GM12878 (cell line): ENCODE results near the gene RTF1. TPM values are rescaled to one million over a fixed set of nuclear protein-coding genes. Genes with fewer than 3 reads are reported as not detected.

Source experiments
- ATAC-seq: fragments of 200-7000 bp; cut with Tn5 transposase; 3 replicates; pipeline ENCODE4 v1.9.1; 2020; ENCODE audit warnings: mild to moderate bottlenecking, moderate library complexity
- BruUV-seq: library from RNA; stranded (reverse); fragments of 400-500 nt; replicated peaks from 2 replicates; lab custom pipeline; 2021; lab: Mats Ljungman, UMichigan
- CTCF ChIA-PET: fragments of 300-600 bp; sonication (Branson Sonifier 250); formaldehyde crosslinking; extraction: SDS; loops from one replicate; lab custom pipeline; 2021; ENCODE audit warnings: inconsistent platforms; lab: Yijun Ruan, JAX
- POLR2A ChIA-PET: fragments of 350-600 bp; formaldehyde crosslinking; extraction: SDS; loops from one replicate; lab custom pipeline; 2021; ENCODE audit warnings: inconsistent platforms; lab: Charles Lee
- RAD21 ChIA-PET: fragments of 300-600 bp; sonication (Branson Sonifier 250); formaldehyde crosslinking; loops from one replicate; lab custom pipeline; 2023; ENCODE audit warnings: antibody characterized with exemption; ENCODE audit not compliant: unreplicated experiment; lab: Charles Lee
- SMC1A ChIA-PET: fragments of 300-600 bp; sonication (Branson Sonifier 250); formaldehyde crosslinking; loops from one replicate; lab custom pipeline; 2023; ENCODE audit not compliant: unreplicated experiment, uncharacterized antibody; lab: Charles Lee
- DNase-seq: peaks from one replicate; pipeline ENCODE4 v3.0.0-alpha.2; 2011; ENCODE audit warnings: low read depth, low spot score
- FAIRE-seq: peaks from 3 replicates; lab custom pipeline; 2011; peaks lifted over from hg19 to GRCh38; lab: Jason Lieb, UNC
- H2AFZ ChIP-seq: 2 replicates; pipeline ENCODE4 v1.6.0; 2011; ENCODE audit warnings: low read depth, low read length, control low read depth; ENCODE audit not compliant: control insufficient read depth
- H3K27ac ChIP-seq: 2 replicates; pipeline ENCODE4 v1.5.1; 2011; ENCODE audit warnings: control low read depth; ENCODE audit not compliant: control insufficient read depth, insufficient read depth
- H3K27me3 ChIP-seq, 2 experiments: replicated peaks in 1 of 2; 2 replicates each; pipeline versions ENCODE4 v1.6.0 to v1.6.1; 2011; ENCODE audit warnings: low read length in 1 of 2; ENCODE audit not compliant: control insufficient read depth in 2 of 2, insufficient read depth in 2 of 2
- H3K36me3 ChIP-seq, 2 experiments: 2 replicates each; pipeline ENCODE4 v1.5.1; 2011; ENCODE audit warnings: low read length in 1 of 2; ENCODE audit not compliant: control insufficient read depth in 2 of 2, insufficient read depth in 2 of 2
- H3K4me1 ChIP-seq: 2 replicates; pipeline ENCODE4 v1.6.1; 2011; ENCODE audit warnings: mild to moderate bottlenecking, low read length, moderate library complexity, mixed read lengths; ENCODE audit not compliant: control insufficient read depth, insufficient read depth
- H3K4me2 ChIP-seq: 2 replicates; pipeline ENCODE4 v1.6.0; 2011; ENCODE audit warnings: control low read depth; ENCODE audit not compliant: control insufficient read depth, insufficient read depth
- H3K4me3 ChIP-seq: fragments of 200-600 bp; sonication (generic); 2 replicates; pipeline ENCODE4 v1.5.1; 2016
- H3K79me2 ChIP-seq: 2 replicates; pipeline ENCODE4 v1.6.0; 2011; ENCODE audit warnings: low read length; ENCODE audit not compliant: control insufficient read depth, insufficient read depth
- H3K9ac ChIP-seq: 2 replicates; pipeline ENCODE4 v1.8.0; 2011; ENCODE audit warnings: low read length, control low read depth, mixed read lengths; ENCODE audit not compliant: control insufficient read depth, insufficient read depth
- H3K9me3 ChIP-seq: replicated peaks from 3 replicates; pipeline ENCODE4 v1.5.1; 2011; ENCODE audit warnings: mild to moderate bottlenecking, low read length; ENCODE audit not compliant: control insufficient read depth, insufficient read depth
- H4K20me1 ChIP-seq: 2 replicates; pipeline ENCODE4 v1.6.0; 2011; ENCODE audit not compliant: control insufficient read depth, insufficient read depth
- CEBPZ ChIP-seq: fragments of 150-350 bp; IDR thresholded peaks from 2 replicates; pipeline ENCODE4 v1.6.1; 2016; ENCODE audit warnings: low read depth, low read length
- DPF2 ChIP-seq: fragments of 450-650 bp; IDR thresholded peaks from 2 replicates; pipeline ENCODE4 v1.6.1; 2017; ENCODE audit warnings: mild to moderate bottlenecking
- LARP7 ChIP-seq: fragments of 450-650 bp; IDR thresholded peaks from 2 replicates; pipeline ENCODE4 v1.6.1; 2017; ENCODE audit warnings: mild to moderate bottlenecking
- NBN ChIP-seq: fragments of 450-650 bp; IDR thresholded peaks from 2 replicates; pipeline ENCODE4 v1.6.1; 2016
- RAD51 ChIP-seq: fragments of 450-650 bp; IDR thresholded peaks from 2 replicates; pipeline ENCODE4 v1.6.1; 2016; ENCODE audit warnings: moderate library complexity, mild to moderate bottlenecking, inconsistent platforms
- RUNX3 ChIP-seq: IDR thresholded peaks from 2 replicates; pipeline ENCODE4 v1.6.1; 2012; ENCODE audit warnings: low read length, inconsistent platforms
- SIN3A ChIP-seq: IDR thresholded peaks from 2 replicates; pipeline ENCODE4 v1.6.1; 2012; ENCODE audit warnings: low read depth, low read length, improper control_type of control experiment
- SP1 ChIP-seq: IDR thresholded peaks from one replicate; pipeline ENCODE4 v1.6.1; 2011; ENCODE audit warnings: low read depth, low read length
- SRF ChIP-seq, 2 experiments: IDR thresholded peaks; 2 replicates each; pipeline ENCODE4 v1.6.1; 2011; ENCODE audit warnings: low read depth in 2 of 2, low read length in 2 of 2, mild to moderate bottlenecking in 1 of 2, moderate library complexity in 1 of 2
- ZBTB11 ChIP-seq: fragments of 450-650 bp; formaldehyde crosslinking; IDR thresholded peaks from 2 replicates; pipeline ENCODE4 v1.5.0; 2022; ENCODE audit warnings: mild to moderate bottlenecking, missing genetic modification characterization
- ZBTB40 ChIP-seq: fragments of 450-650 bp; IDR thresholded peaks from 2 replicates; pipeline ENCODE4 v1.6.1; 2016; ENCODE audit warnings: mild to moderate bottlenecking, moderate library complexity, borderline replicate concordance
- ZNF24 ChIP-seq: fragments of 450-650 bp; IDR thresholded peaks from 2 replicates; pipeline ENCODE4 v1.6.1; 2017; ENCODE audit warnings: antibody characterized with exemption, mild to moderate bottlenecking
- ZZZ3 ChIP-seq: IDR thresholded peaks from 2 replicates; pipeline ENCODE4 v1.6.1; 2011; ENCODE audit warnings: low read depth; ENCODE audit not compliant: control insufficient read depth, insufficient read length
- WGBS: methylation state at CpG from one replicate; pipeline ENCODE4 v1.1.6; 2016; ENCODE audit warnings: low lambda C conversion rate; ENCODE audit not compliant: insufficient replicate concordance, insufficient coverage; ENCODE audit errors: missing lambda C conversion rate; 5-methylcytosine and 5-hydroxymethylcytosine counted together
- in situ Hi-C: fragments of 300-500 bp; cut with MboI; formaldehyde crosslinking; loops from 9 replicates; pipeline ENCODE4 v1.14.3; 2018; ENCODE audit warnings: mixed read lengths
- intact Hi-C: fragments of 100-400 bp; cut with micrococcal nuclease; formaldehyde crosslinking; loops from one replicate; pipeline ENCODE4 v1.14.2; 2022; ENCODE audit not compliant: unreplicated experiment
- polyA plus RNA-seq, 11 experiments: library from polyadenylated mRNA; depleted of rRNA in 4 of 11; unstranded in 6 of 11; stranded (reverse) in 5 of 11; fragments of >200 nt; fragmentation: Nextera tagmentation in 4 of 11; fragmentation: Illumina TruSeq in 1 of 11; extraction: Ambion mirVana in 4 of 11; extraction: Trizol in 1 of 11; gene quantifications; 1 replicate in 1 of 11; 2 replicates in 10 of 11; pipeline versions ENCODE4 v1.2.1 to v1.2.3, GENCODE V29; 2011 to 2016; ENCODE audit warnings: inconsistent platforms in 2 of 11, missing spikeins in 2 of 11, low read depth in 1 of 11
- total RNA-seq, 4 experiments: library from RNA; depleted of rRNA in 3 of 4; stranded (reverse); fragments of >200 nt in 3 of 4; fragmentation: Illumina TruSeq in 1 of 4; extraction: Trizol in 1 of 4; gene quantifications; 2 replicates each; pipeline versions ENCODE4 v1.2.1 to v1.2.3, GENCODE V29; 2013 to 2021

Gene RTF1
- total and polyA plus RNA-seq, 10 of the 15 experiments (the other 5 are each of a cell fraction or from before 2014, with no cell fraction given), result 7.2 to 67.9 (median 32.3) TPM

- no peak for TF ChIP-seq NBN
- TF ChIP-seq, all 136 proteins: peak for 18
Measured at GRCh38 chr15:41490355-41490754, 73.5 kb downstream of the RTF1 start (continued).

- no peaks in the 10 kb centered on the region for H3K9me3 ChIP-seq
- CTCF ChIA-PET, result interaction anchor here (1.6 to 3.2 kb wide), 2 partner anchors 8 to 26 kb away, joined by 9 to 19 read pairs; no protein-coding TSS in a partner anchor
- H3K36me3 ChIP-seq, result no peaks in the 10 kb centered on the region
Measured at GRCh38 chr15:41491889-41492288, 75.0 kb downstream of the RTF1 start.

More at GRCh38 chr15:41491889-41492288, 75.0 kb downstream of the RTF1 start:
- Histone ChIP-seq H4K20me1 (no peaks in the 10 kb centered on the region), H3K4me3 (no peak overlapping the region), H3K4me2 (no peak overlapping the region), H3K4me1 (peaks cover 29% of the 10 kb centered on the region), H3K79me2 (no peaks in the 10 kb centered on the region), H3K27me3 (peaks cover 7 to 8% of the 10 kb centered on the region in 2 experiments; a peak in 3 of 4 replicates), H2AFZ (no peak overlapping the region), H3K27ac (no peak overlapping the region), H3K9ac (no peak overlapping the region)
- BruUV-seq, result no TSS peak
- DNase-seq, result no peak
- ATAC-seq, result no peak
- SMC1A ChIA-PET, result no interaction called here
- WGBS, result 87% methylated on average over 4 of the region's 4 CpGs
- TF ChIP-seq SP1, result no peak
- no peak for TF ChIP-seq RAD51
- TF ChIP-seq RUNX3, result no peak
- TF ChIP-seq SRF (IDR thresholded peaks at IDR 0.05; ENCODE audit: low read depth in 2 of 2, low read length in 2 of 2), result no peak
- TF ChIP-seq ZNF24, result no peak
- TF ChIP-seq CEBPZ, result no peak
- no peak for TF ChIP-seq DPF2
- TF ChIP-seq ZBTB11 (CRISPR knock-in tag), result no peak
- TF ChIP-seq LARP7, result no peak
- TF ChIP-seq ZZZ3, result no peak
- TF ChIP-seq SIN3A, result no peak
- no peak for TF ChIP-seq ZBTB40
- in situ Hi-C loops, result no loop called here
- intact Hi-C loops, result no loop called here
- RAD21 ChIA-PET, result interaction anchor here (0.6 to 2.7 kb wide), 2 partner anchors 10 to 26 kb away, joined by 7 to 16 read pairs; no protein-coding TSS in a partner anchor
- no peak for FAIRE-seq
- POLR2A ChIA-PET, result interaction anchor here (0.5 to 2.8 kb wide), 9 partner anchors 8 to 890 kb away, joined by 3 to 16 read pairs (median 4); partner anchors contain the start of gene LTK
